Neural crest cell (in vitro differentiated cells): ENCODE data around the gene ZGPAT. TPM values are rescaled to one million over a fixed set of nuclear protein-coding genes. Genes with fewer than 3 reads are reported as not detected.

Source experiments
- DNase-seq: peaks from one replicate; pipeline ENCODE4 v3.0.0; 2021; ENCODE audit warnings: low read depth, mixed read lengths, low spot score
- H3K27ac Mint-ChIP-seq: one replicate; pipeline ENCODE4 v1.8.0; 2021; ENCODE audit warnings: mild to moderate bottlenecking, mixed read lengths; ENCODE audit not compliant: unreplicated experiment
- H3K27me3 Mint-ChIP-seq: 2 replicates; pipeline ENCODE4 v1.8.0; 2021; ENCODE audit warnings: low read depth, mild to moderate bottlenecking, mixed read lengths
- H3K36me3 Mint-ChIP-seq: 2 replicates; pipeline ENCODE4 v1.8.0; 2021; ENCODE audit warnings: low read depth, mild to moderate bottlenecking, mixed read lengths
- H3K4me1 Mint-ChIP-seq: 2 replicates; pipeline ENCODE4 v1.8.0; 2021; ENCODE audit warnings: mixed read lengths
- H3K4me3 Mint-ChIP-seq: one replicate; pipeline ENCODE4 v1.8.0; 2021; ENCODE audit warnings: mild to moderate bottlenecking, mixed read lengths
- H3K9me3 Mint-ChIP-seq: 2 replicates; pipeline ENCODE4 v1.8.0; 2021; ENCODE audit warnings: mixed read lengths
- total RNA-seq: library from RNA; stranded (reverse); gene quantifications from 2 replicates; pipeline ENCODE4 v1.2.1, GENCODE V29; 2021
- TF ChIP-seq, protein P1 (sequence below): fragments of 200-600 bp; sonication (generic); conservative IDR thresholded peaks from 2 replicates; pipeline ENCODE4 v1.5.0; 2021; ENCODE audit warnings: antibody characterized with exemption, mild to moderate bottlenecking

Gene ZGPAT
- total RNA-seq, 1 donor from 2014 or later = 31.3 TPM

DNA sequence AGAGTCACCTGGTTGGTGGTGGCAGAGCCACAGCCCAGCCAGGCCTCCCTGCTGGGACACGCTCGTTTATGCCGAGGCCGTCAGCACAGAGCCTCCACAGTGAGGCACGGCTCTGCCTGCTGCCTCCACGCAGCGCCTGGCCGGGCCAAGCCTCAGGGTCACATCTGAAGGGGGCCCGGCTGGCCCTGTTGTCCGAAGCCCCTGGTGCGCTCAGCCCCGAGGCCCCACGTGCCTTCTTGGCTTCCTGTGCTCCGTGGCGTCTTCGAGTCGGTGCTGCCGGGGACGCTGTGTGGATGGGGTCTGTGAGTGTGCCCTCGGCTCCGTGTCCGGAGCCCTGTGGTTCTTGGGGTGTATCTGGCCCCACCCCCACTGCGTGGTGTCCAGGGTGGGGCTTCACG lies 21.7 kb upstream of the ZGPAT start:
- Mint-ChIP-seq H3K4me3 (no peak overlapping the region), H3K4me1 (peaks cover 11% of the 10 kb centered on the region), H3K36me3 (no peaks in the 10 kb centered on the region), H3K27me3 (no peaks in the 10 kb centered on the region), H3K9me3 (no peaks in the 10 kb centered on the region), H3K27ac (no peak overlapping the region)
- DNase-seq = no peak
- TF ChIP-seq, protein P1, sequence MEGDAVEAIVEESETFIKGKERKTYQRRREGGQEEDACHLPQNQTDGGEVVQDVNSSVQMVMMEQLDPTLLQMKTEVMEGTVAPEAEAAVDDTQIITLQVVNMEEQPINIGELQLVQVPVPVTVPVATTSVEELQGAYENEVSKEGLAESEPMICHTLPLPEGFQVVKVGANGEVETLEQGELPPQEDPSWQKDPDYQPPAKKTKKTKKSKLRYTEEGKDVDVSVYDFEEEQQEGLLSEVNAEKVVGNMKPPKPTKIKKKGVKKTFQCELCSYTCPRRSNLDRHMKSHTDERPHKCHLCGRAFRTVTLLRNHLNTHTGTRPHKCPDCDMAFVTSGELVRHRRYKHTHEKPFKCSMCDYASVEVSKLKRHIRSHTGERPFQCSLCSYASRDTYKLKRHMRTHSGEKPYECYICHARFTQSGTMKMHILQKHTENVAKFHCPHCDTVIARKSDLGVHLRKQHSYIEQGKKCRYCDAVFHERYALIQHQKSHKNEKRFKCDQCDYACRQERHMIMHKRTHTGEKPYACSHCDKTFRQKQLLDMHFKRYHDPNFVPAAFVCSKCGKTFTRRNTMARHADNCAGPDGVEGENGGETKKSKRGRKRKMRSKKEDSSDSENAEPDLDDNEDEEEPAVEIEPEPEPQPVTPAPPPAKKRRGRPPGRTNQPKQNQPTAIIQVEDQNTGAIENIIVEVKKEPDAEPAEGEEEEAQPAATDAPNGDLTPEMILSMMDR = no peak

DNA sequence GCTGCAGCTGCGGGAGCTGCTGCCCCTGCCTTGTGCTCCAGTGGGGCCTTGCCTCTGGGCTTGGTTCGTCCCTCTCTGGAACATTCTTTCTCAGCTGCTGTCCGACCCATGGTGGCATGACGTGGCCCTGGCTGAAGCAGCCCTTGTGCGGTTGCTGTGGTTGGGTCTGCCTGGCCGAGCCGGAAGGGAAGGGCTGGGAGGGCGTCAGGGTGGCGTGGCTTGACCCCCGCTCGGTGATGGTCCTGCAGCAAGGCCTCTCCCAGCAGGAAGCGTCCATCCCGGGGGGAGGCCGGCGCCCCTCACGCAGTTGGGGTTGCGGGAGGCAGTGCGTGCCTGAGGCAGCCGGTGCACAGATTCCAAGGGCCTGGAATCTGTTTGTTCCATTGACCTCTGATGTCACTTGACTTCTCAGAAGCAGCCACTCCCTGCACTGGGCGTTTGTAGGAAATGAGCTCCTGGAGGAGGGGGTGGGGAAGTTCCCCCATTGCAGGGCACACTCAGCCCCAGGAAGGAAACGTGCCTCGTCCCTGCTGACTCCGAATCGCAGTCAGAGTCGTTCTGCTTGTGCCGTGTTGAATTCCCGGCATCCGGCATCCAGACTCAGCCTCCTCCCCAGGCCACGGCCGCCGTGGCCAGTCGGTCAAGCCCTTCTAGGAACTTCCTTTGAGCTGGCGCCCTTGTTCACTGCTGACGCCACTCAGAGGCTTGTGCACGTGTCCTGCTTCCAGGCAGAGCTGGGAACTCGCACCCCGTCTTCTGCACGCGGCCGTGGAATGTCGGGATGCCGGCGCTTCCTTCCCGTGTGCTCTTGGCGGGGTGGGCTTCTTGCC lies 21.1 kb upstream of the ZGPAT start:
- Mint-ChIP-seq H3K36me3 (no peaks in the 10 kb centered on the region), H3K4me3 (peak overlapping the region; percentile 62), H3K4me1 (peaks cover 11% of the 10 kb centered on the region), H3K9me3 (no peaks in the 10 kb centered on the region), H3K27ac (peak overlapping the region; percentile 43), H3K27me3 (no peaks in the 10 kb centered on the region)
- no peak for DNase-seq
- TF ChIP-seq, protein P1 = no peak

DNA sequence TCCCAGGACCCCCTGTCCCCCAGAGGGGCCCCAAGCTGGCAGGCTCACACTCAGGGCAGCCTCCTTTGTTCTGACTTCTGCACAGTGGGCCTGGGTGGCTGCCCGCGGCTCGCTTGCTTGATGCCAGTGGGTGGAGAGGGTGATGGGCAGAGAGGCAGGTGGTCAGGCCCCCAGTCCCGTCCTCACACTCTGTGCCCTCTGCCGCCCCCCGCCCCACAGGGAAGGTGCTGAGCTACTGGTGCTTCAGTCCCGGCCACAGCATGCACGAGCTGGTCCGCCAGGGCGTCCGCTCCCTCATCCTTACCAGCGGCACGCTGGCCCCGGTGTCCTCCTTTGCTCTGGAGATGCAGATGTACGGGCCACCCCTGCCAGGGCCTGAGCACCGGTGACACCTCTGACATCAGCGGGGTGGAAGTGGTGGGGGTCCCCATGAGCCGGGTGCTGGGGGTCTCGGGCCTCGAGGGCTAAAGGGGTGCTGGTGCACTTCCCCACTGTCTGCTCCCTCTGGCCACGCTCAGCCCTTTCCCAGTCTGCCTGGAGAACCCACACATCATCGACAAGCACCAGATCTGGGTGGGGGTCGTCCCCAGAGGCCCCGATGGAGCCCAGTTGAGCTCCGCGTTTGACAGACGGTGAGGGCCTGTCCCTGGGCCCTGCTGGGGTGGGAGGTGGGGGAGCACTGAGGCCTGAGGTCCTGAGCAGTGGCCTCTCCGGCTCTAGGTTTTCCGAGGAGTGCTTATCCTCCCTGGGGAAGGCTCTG lies 20.2 kb upstream of the ZGPAT start:
- no peaks in the 10 kb centered on the region for H3K9me3 Mint-ChIP-seq
- H3K4me1 Mint-ChIP-seq = peaks cover 11% of the 10 kb centered on the region
- no peak overlapping the region for H3K4me3 Mint-ChIP-seq
- TF ChIP-seq, protein P1 = no peak
- DNase-seq = no peak
- no peaks in the 10 kb centered on the region for H3K36me3 Mint-ChIP-seq
- no peak overlapping the region for H3K27ac Mint-ChIP-seq
- peaks cover 3% of the 10 kb centered on the region for H3K27me3 Mint-ChIP-seq

DNA sequence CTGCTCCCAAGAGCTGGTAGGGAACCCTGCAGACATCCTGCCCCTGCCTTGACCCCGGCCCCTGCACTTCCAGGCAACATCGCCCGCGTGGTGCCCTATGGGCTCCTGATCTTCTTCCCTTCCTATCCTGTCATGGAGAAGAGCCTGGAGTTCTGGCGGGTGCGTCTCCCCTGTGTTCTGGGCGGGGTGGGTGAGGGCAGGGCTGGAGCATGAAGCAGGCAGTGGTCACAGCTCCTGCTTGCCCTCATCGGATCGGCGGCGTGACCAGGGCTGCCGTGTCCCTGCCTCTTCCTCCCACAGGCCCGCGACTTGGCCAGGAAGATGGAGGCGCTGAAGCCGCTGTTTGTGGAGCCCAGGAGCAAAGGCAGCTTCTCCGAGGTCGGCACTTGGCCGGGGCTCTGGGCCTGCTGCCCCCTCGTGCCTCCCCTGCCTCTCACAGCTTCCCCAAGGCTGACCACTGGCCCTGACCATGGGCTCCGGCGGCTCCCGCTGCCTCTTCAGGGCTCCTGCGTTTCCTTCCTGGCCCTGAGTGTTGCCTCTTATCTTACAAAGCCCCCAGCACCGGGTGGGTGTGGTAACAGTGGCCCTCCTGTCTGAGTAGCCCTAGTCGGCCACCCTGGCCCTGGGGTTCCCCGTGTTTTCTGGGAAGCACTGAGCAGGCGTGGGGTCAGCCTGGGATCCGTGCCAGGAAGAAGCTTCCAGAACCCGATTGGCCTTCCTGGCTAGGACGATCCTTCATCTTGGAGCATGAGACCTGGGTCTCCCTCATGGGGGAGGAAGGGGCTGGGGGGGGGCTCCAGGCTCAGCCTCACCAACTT lies 19.4 kb upstream of the ZGPAT start:
- H3K27ac Mint-ChIP-seq = no peak overlapping the region
- TF ChIP-seq, protein P1 = no peak
- peaks cover 2% of the 10 kb centered on the region for H3K36me3 Mint-ChIP-seq
- H3K9me3 Mint-ChIP-seq = no peaks in the 10 kb centered on the region
- H3K27me3 Mint-ChIP-seq = peaks cover 3% of the 10 kb centered on the region
- H3K4me1 Mint-ChIP-seq = peaks cover 10% of the 10 kb centered on the region
- H3K4me3 Mint-ChIP-seq = no peak overlapping the region
- DNase-seq = no peak
